ENCODE measurements around the gene ITFG1. TPM values are rescaled to one million over a fixed set of nuclear protein-coding genes. Genes with fewer than 3 reads are reported as not detected.

The ITFG1 gene
- total RNA-seq, 2 experiments from 2014 or later = 33.7 to 37.9 TPM

GRCh38 chr16:47229053-47230050, 231.5 kb downstream of the ITFG1 start:
- Histone ChIP-seq H3K9me2 (ENCODE audit: insufficient read depth, low read length) (no peaks in the 10 kb centered on the region), H3K9me3 (ENCODE audit: low read length) (no peaks in the 10 kb centered on the region), H3K4me1 (ENCODE audit: insufficient read depth, low read length, poor library complexity, severe bottlenecking) (no peaks in the 10 kb centered on the region), H3K4me3 (ENCODE audit: low read depth, low read length, poor library complexity, severe bottlenecking) (no peak overlapping the region), H3K27ac (ENCODE audit: low read depth, low read length, poor library complexity, severe bottlenecking) (no peak overlapping the region), H3K36me3 (ENCODE audit: insufficient read depth, low read length) (no peaks in the 10 kb centered on the region), H3K4me2 (ENCODE audit: low read length) (no peak overlapping the region), H4K20me1 (ENCODE audit: insufficient read depth, low read length) (no peaks in the 10 kb centered on the region), H2AFZ (ENCODE audit: low read length) (no peak overlapping the region), H3K79me2 (ENCODE audit: insufficient read depth, low read depth, low read length) (no peaks in the 10 kb centered on the region)
- POLR2A ChIA-PET = interaction anchor here (0.6 kb wide), 1 partner anchor 14 kb away, joined by 3 read pairs; no protein-coding TSS in a partner anchor
- CTCF ChIA-PET (ENCODE audit: unreplicated experiment) = no interaction called here
- intact Hi-C loops (cut with micrococcal nuclease; ENCODE audit: unreplicated experiment) = no loop called here
- TF ChIP-seq CTCF (conservative IDR thresholded peaks at IDR 0.05; ENCODE audit: low read length) = no peak
- no TSS peak for BruUV-seq (replicated peaks)
- no peak for DNase-seq (ENCODE audit: low spot score)

DNA sequence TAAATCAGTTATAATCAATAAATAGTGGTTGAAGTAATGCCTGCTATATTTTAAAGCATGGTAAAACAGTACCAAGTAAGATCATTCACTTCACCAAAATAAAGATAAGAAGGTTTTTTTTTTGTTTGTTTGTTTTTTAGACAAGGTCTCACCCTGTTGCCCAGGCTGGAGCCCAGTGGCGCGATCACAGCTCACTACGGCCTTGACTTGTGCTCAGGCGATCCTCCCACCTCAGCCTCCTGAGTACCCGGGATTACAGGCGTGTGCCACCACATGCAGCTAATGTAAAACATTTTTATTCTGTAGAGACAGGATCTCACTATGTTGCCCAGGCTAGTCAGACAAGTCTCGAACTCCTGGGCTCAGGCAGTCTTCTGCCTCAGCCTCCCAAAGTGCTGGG, 232.6 kb downstream of the ITFG1 start:
- POLR2A ChIA-PET = interaction anchor here (0.6 kb wide), 1 partner anchor 1193 kb away, joined by 5 read pairs; no protein-coding TSS in a partner anchor
- Histone ChIP-seq H2AFZ (ENCODE audit: low read length) (no peak overlapping the region), H3K9me3 (ENCODE audit: low read length) (no peaks in the 10 kb centered on the region), H3K4me3 (ENCODE audit: low read depth, low read length, poor library complexity, severe bottlenecking) (no peak overlapping the region), H3K9me2 (ENCODE audit: insufficient read depth, low read length) (no peaks in the 10 kb centered on the region), H3K27ac (ENCODE audit: low read depth, low read length, poor library complexity, severe bottlenecking) (no peak overlapping the region), H3K36me3 (ENCODE audit: insufficient read depth, low read length) (no peaks in the 10 kb centered on the region), H3K79me2 (ENCODE audit: insufficient read depth, low read depth, low read length) (no peaks in the 10 kb centered on the region), H4K20me1 (ENCODE audit: insufficient read depth, low read length) (no peaks in the 10 kb centered on the region), H3K4me2 (ENCODE audit: low read length) (no peak overlapping the region), H3K4me1 (ENCODE audit: insufficient read depth, low read length, poor library complexity, severe bottlenecking) (no peaks in the 10 kb centered on the region)
- intact Hi-C loops (cut with micrococcal nuclease; ENCODE audit: unreplicated experiment) = no loop called here
- TF ChIP-seq EZH2phosphoT487 (IDR thresholded peaks at IDR 0.05; ENCODE audit: borderline replicate concordance, low read depth, low read length) = no peak
- TF ChIP-seq CTCF (conservative IDR thresholded peaks at IDR 0.05; ENCODE audit: low read length) = no peak
- no TSS peak for BruUV-seq (replicated peaks)
- CTCF ChIA-PET (ENCODE audit: unreplicated experiment) = no interaction called here
- DNase-seq (ENCODE audit: low spot score) = no peak

All from OCI-LY7 (cell line).